H9 (cell line): ENCODE measurements around the gene IRF6. TPM values are rescaled to one million over a fixed set of nuclear protein-coding genes. Genes with fewer than 3 reads are reported as not detected.

Experiments used
- DNase-seq: peaks from one replicate; pipeline ENCODE4 v3.0.0-alpha.2; 2017
- H2AFZ ChIP-seq: one replicate; pipeline ENCODE4 v1.6.1; 2013; ENCODE audit warnings: mild to moderate bottlenecking, low read length, control low read depth, moderate library complexity
- H2AK5ac ChIP-seq: 2 replicates; pipeline ENCODE4 v1.6.1; 2013; ENCODE audit warnings: low read length, control low read depth, mixed read lengths; ENCODE audit not compliant: insufficient read length
- H2BK120ac ChIP-seq: one replicate; pipeline ENCODE4 v1.6.1; 2013; ENCODE audit warnings: low read depth, mild to moderate bottlenecking, low read length, control low read depth, inconsistent platforms; ENCODE audit not compliant: poor library complexity, severe bottlenecking
- H2BK12ac ChIP-seq: 2 replicates; pipeline ENCODE4 v1.6.1; 2013; ENCODE audit warnings: low read length, control low read depth, mixed read lengths, low read depth; ENCODE audit not compliant: insufficient read length
- H2BK15ac ChIP-seq: 2 replicates; pipeline ENCODE4 v1.6.1; 2013; ENCODE audit warnings: low read depth, low read length, control low read depth
- H2BK20ac ChIP-seq: one replicate; pipeline ENCODE4 v1.6.1; 2013; ENCODE audit warnings: low read depth, mild to moderate bottlenecking, low read length, control low read depth, inconsistent platforms; ENCODE audit not compliant: poor library complexity, severe bottlenecking
- H2BK5ac ChIP-seq: 2 replicates; pipeline ENCODE4 v1.6.1; 2013; ENCODE audit warnings: low read length, control low read depth, mixed read lengths; ENCODE audit not compliant: insufficient read length
- H3K14ac ChIP-seq: 2 replicates; pipeline ENCODE4 v1.6.1; 2013; ENCODE audit warnings: low read length, control low read depth; ENCODE audit not compliant: insufficient read depth
- H3K18ac ChIP-seq: 2 replicates; pipeline ENCODE4 v1.6.1; 2013; ENCODE audit warnings: low read depth, mild to moderate bottlenecking, mixed read lengths, low read length, control low read depth; ENCODE audit not compliant: insufficient read length
- H3K23ac ChIP-seq: 2 replicates; pipeline ENCODE4 v1.6.1; 2013; ENCODE audit warnings: low read length, control low read depth, mixed read lengths, low read depth; ENCODE audit not compliant: insufficient read length
- H3K23me2 ChIP-seq: 2 replicates; pipeline ENCODE4 v1.6.1; 2013; ENCODE audit warnings: low read depth, mild to moderate bottlenecking, mixed read lengths, low read length, control low read depth; ENCODE audit not compliant: insufficient read length, poor library complexity, severe bottlenecking
- H3K27ac ChIP-seq: 2 replicates; pipeline ENCODE4 v1.5.1; 2013; ENCODE audit warnings: low read length, control low read depth, mixed read lengths, low read depth; ENCODE audit not compliant: insufficient read length
- H3K27me3 ChIP-seq: 2 replicates; pipeline ENCODE4 v1.6.1; 2013; ENCODE audit warnings: low read length, control low read depth, inconsistent platforms; ENCODE audit not compliant: insufficient read depth
- H3K4ac ChIP-seq: 2 replicates; pipeline ENCODE4 v1.6.1; 2013; ENCODE audit warnings: low read depth, mild to moderate bottlenecking, control low read depth, inconsistent platforms, low read length, moderate library complexity
- H3K4me1 ChIP-seq: 2 replicates; pipeline ENCODE4 v1.6.1; 2013; ENCODE audit warnings: low read length, control low read depth, inconsistent platforms; ENCODE audit not compliant: insufficient read depth
- H3K4me2 ChIP-seq: 2 replicates; pipeline ENCODE4 v1.6.1; 2013; ENCODE audit warnings: low read length, control low read depth, mixed read lengths; ENCODE audit not compliant: insufficient read length, insufficient read depth
- H3K56ac ChIP-seq: 2 replicates; pipeline ENCODE4 v1.6.1; 2013; ENCODE audit warnings: low read depth, mild to moderate bottlenecking, mixed read lengths, low read length, control low read depth; ENCODE audit not compliant: insufficient read length
- H3K79me1 ChIP-seq: 2 replicates; pipeline ENCODE4 v1.6.1; 2013; ENCODE audit warnings: low read depth, mild to moderate bottlenecking, moderate library complexity, low read length, control low read depth, inconsistent platforms; ENCODE audit not compliant: insufficient read depth, poor library complexity, severe bottlenecking
- H3K79me2 ChIP-seq: 2 replicates; pipeline ENCODE4 v1.6.1; 2013; ENCODE audit warnings: low read length, control low read depth, inconsistent platforms; ENCODE audit not compliant: insufficient read depth
- H3K9ac ChIP-seq: 2 replicates; pipeline ENCODE4 v1.6.1; 2013; ENCODE audit warnings: low read length, control low read depth, mixed read lengths; ENCODE audit not compliant: insufficient read length; ENCODE audit errors: extremely low read depth
- H3K9me3 ChIP-seq: one replicate; pipeline ENCODE4 v1.6.1; 2013; ENCODE audit warnings: low read depth, low read length, inconsistent platforms; ENCODE audit not compliant: control insufficient read depth
- H3T11ph ChIP-seq: one replicate; pipeline ENCODE4 v1.6.1; 2013; ENCODE audit warnings: mild to moderate bottlenecking, low read length, control low read depth, inconsistent platforms
- H4K20me1 ChIP-seq: one replicate; pipeline ENCODE4 v1.6.1; 2013; ENCODE audit not compliant: control insufficient read depth, insufficient read length, insufficient read depth
- H4K5ac ChIP-seq: 2 replicates; pipeline ENCODE4 v1.6.1; 2013; ENCODE audit warnings: low read depth, mild to moderate bottlenecking, mixed read lengths, low read length, control low read depth; ENCODE audit not compliant: insufficient read length
- H4K8ac ChIP-seq: replicated peaks from 2 replicates; pipeline ENCODE4 v1.6.1; 2013; ENCODE audit warnings: low read length, control low read depth, mixed read lengths, low read depth; ENCODE audit not compliant: insufficient read length
- H4K91ac ChIP-seq: 2 replicates; pipeline ENCODE4 v1.6.1; 2013; ENCODE audit warnings: low read depth, mild to moderate bottlenecking, moderate library complexity, mixed read lengths, low read length, control low read depth; ENCODE audit not compliant: insufficient read length
- H3K27ac Mint-ChIP-seq, 3 experiments: 2 replicates in 2 of 3; 3 replicates in 1 of 3; pipeline ENCODE4 v1.8.0; 2020 to 2021; ENCODE audit warnings: mixed read lengths in 3 of 3, mild to moderate bottlenecking in 1 of 3, moderate library complexity in 1 of 3
- H3K27me3 Mint-ChIP-seq: 2 replicates; pipeline ENCODE4 v1.8.0; 2021; ENCODE audit warnings: low read depth, mild to moderate bottlenecking, moderate library complexity, mixed read lengths
- H3K36me3 Mint-ChIP-seq, 3 experiments: 2 replicates in 2 of 3; 3 replicates in 1 of 3; pipeline ENCODE4 v1.8.0; 2020 to 2021; ENCODE audit warnings: low read depth in 3 of 3, mixed read lengths in 3 of 3; ENCODE audit not compliant: insufficient read depth in 1 of 3
- H3K4me1 Mint-ChIP-seq, 2 experiments: 2 replicates each; pipeline ENCODE4 v1.8.0; 2020; ENCODE audit warnings: mixed read lengths in 2 of 2
- H3K4me3 Mint-ChIP-seq, 2 experiments: 2 replicates in 1 of 2; 3 replicates in 1 of 2; pipeline ENCODE4 v1.8.0; 2020 to 2021; ENCODE audit warnings: mild to moderate bottlenecking in 2 of 2, mixed read lengths in 2 of 2, moderate library complexity in 1 of 2
- H3K9me3 Mint-ChIP-seq, 2 experiments: 2 replicates in 1 of 2; 3 replicates in 1 of 2; pipeline ENCODE4 v1.8.0; 2020; ENCODE audit warnings: mild to moderate bottlenecking in 2 of 2, mixed read lengths in 2 of 2, moderate library complexity in 1 of 2
- CTCF ChIP-seq: fragments of 200-600 bp; sonication (generic); conservative IDR thresholded peaks from 3 replicates; pipeline ENCODE4 v1.8.0; 2021; ENCODE audit warnings: antibody characterized with exemption, mild to moderate bottlenecking
- WGBS: extraction: QIAGEN DNeasy Blood & Tissue Kit; methylation state at CpG from one replicate; pipeline ENCODE4 v1.1.7; 2013; ENCODE audit warnings: missing lambda C conversion rate, low lambda C conversion rate, mixed read lengths; ENCODE audit not compliant: insufficient read length; ENCODE audit errors: extremely low coverage; 5-methylcytosine and 5-hydroxymethylcytosine counted together
- total RNA-seq: library from RNA; stranded (reverse); gene quantifications from 2 replicates; pipeline ENCODE4 v1.2.1, GENCODE V29; 2021

Gene IRF6
- total RNA-seq, 1 experiment from 2014 or later = 7.1 TPM

- Histone ChIP-seq H3K23ac (no peak overlapping the region), H3K18ac (no peak overlapping the region), H4K20me1 (no peaks in the 10 kb centered on the region), H3K27ac (no peak overlapping the region), H2AK5ac (no peak overlapping the region), H2BK12ac (no peak overlapping the region), H2AFZ (no peak overlapping the region), H2BK5ac (no peak overlapping the region), H3K23me2 (no peaks in the 10 kb centered on the region), H3K4ac (no peak overlapping the region), H4K91ac (no peak overlapping the region), H3K9ac (no peak overlapping the region), H3K79me1 (no peaks in the 10 kb centered on the region), H3K9me3 (no peaks in the 10 kb centered on the region), H2BK20ac (no peak overlapping the region), H3K4me2 (no peak overlapping the region), H3K56ac (no peak overlapping the region), H4K8ac (no peak overlapping the region), H3K4me1 (no peaks in the 10 kb centered on the region), H2BK15ac (no peak overlapping the region), H4K5ac (no peak overlapping the region), H3K79me2 (no peaks in the 10 kb centered on the region), H3K14ac (no peak overlapping the region), H2BK120ac (no peak overlapping the region), H3T11ph (no peak overlapping the region), H3K27me3 (no peaks in the 10 kb centered on the region; the same call in 1 of the 2 replicates)
- H3K4me1 Mint-ChIP-seq = peaks cover 4% of the 10 kb centered on the region in 2 experiments; a peak in 2 of 4 replicates
- H3K9me3 Mint-ChIP-seq = no peaks in the 10 kb centered on the region
- H3K4me3 Mint-ChIP-seq = no peak overlapping the region
- no peak overlapping the region for H3K27ac Mint-ChIP-seq
- DNase-seq = no peak
- TF ChIP-seq CTCF = no peak
- no peaks in the 10 kb centered on the region for H3K36me3 Mint-ChIP-seq
- no CpG with 5 or more reads among the region's 8 CpGs for WGBS
- H3K27me3 Mint-ChIP-seq = peaks cover 56% of the 10 kb centered on the region
Measured at GRCh38 chr1:209742409-209743144, 63.4 kb downstream of the IRF6 start.
